ENCODE data around the gene STX5. TPM values are rescaled to one million over a fixed set of nuclear protein-coding genes. Genes with fewer than 3 reads are reported as not detected.

The STX5 gene
- total and polyA plus RNA-seq, 9 of the 15 experiments (the other 6 are each of a cell fraction or from before 2014, with no cell fraction given): 2.8 to 28.6 (median 23.7) TPM

DNA sequence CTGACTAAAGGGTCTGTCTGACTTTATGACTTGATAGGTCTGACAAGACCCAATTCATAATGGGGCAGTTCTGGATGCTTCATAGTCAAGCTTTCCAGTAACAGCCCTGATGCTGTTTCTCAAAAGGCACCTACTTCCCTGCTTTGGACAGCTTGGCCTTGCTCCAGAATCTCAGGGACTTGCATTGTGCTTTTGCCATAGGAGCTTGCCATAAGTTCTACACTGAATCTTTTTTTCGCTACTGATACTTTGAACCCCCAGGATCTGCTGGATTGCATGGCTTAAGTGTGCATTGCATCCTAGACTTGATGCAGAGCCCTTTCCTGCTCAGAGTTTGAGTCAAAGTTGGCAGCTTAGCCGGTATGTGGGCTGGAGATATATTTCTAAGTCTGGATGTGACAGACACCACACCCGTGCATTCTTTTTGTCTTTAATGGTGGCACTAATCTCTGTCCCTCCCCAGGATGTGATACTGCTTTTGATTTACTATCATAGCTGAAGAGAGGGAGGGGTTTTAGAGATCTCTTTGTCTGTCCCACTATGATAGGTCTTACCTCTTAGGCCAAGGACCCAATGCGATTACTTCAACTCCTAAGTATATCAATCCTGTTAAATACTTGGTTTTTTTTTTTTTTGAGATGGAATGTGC lies 32.0 kb upstream of the STX5 start (continued):
- TF ChIP-seq, protein P1, sequence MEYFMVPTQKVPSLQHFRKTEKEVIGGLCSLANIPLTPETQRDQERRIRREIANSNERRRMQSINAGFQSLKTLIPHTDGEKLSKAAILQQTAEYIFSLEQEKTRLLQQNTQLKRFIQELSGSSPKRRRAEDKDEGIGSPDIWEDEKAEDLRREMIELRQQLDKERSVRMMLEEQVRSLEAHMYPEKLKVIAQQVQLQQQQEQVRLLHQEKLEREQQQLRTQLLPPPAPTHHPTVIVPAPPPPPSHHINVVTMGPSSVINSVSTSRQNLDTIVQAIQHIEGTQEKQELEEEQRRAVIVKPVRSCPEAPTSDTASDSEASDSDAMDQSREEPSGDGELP (CRISPR knock-in tag; IDR thresholded peaks at IDR 0.05; ENCODE audit: borderline replicate concordance): no peak
- no peak for TF ChIP-seq ZBTB17 (CRISPR knock-in tag; IDR thresholded peaks at IDR 0.05)
- TF ChIP-seq, protein P2, sequence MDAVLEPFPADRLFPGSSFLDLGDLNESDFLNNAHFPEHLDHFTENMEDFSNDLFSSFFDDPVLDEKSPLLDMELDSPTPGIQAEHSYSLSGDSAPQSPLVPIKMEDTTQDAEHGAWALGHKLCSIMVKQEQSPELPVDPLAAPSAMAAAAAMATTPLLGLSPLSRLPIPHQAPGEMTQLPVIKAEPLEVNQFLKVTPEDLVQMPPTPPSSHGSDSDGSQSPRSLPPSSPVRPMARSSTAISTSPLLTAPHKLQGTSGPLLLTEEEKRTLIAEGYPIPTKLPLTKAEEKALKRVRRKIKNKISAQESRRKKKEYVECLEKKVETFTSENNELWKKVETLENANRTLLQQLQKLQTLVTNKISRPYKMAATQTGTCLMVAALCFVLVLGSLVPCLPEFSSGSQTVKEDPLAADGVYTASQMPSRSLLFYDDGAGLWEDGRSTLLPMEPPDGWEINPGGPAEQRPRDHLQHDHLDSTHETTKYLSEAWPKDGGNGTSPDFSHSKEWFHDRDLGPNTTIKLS (IDR thresholded peaks at IDR 0.05; ENCODE audit: borderline replicate concordance, low read depth): no peak
- TF ChIP-seq, protein P3, sequence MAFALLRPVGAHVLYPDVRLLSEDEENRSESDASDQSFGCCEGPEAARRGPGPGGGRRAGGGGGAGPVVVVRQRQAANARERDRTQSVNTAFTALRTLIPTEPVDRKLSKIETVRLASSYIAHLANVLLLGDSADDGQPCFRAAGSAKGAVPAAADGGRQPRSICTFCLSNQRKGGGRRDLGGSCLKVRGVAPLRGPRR (CRISPR knock-in tag; IDR thresholded peaks at IDR 0.05): no peak
- TF ChIP-seq, protein P4, sequence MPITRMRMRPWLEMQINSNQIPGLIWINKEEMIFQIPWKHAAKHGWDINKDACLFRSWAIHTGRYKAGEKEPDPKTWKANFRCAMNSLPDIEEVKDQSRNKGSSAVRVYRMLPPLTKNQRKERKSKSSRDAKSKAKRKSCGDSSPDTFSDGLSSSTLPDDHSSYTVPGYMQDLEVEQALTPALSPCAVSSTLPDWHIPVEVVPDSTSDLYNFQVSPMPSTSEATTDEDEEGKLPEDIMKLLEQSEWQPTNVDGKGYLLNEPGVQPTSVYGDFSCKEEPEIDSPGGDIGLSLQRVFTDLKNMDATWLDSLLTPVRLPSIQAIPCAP (CRISPR knock-in tag; IDR thresholded peaks at IDR 0.05; ENCODE audit: borderline replicate concordance): no peak

Data from K562 (cell line).